ENCODE data around the gene ZNF181. TPM values are rescaled to one million over a fixed set of nuclear protein-coding genes. Genes with fewer than 3 reads are reported as not detected.

ZNF181 gene
- total and polyA plus RNA-seq, 12 donors, result 5.9 to 30.2 (median 16.7) TPM

GRCh38 chr19:34793565-34793964, 59.5 kb downstream of the ZNF181 start:
- no peaks in the 10 kb centered on the region for H3K36me3 ChIP-seq (replicated peaks in 1 of 2)
- no peak overlapping the region for H3K27ac ChIP-seq
- H3K9me3 ChIP-seq (replicated peaks in 1 of 3), result peaks cover 0 to 5% (median 0%) of the 10 kb centered on the region in 3 donors
- no peaks in the 10 kb centered on the region for H3K27me3 ChIP-seq
- no peak overlapping the region for H3K4me3 ChIP-seq
- intact Hi-C loops (cut with DNase I), result no loop called here
- no peak for TF ChIP-seq CTCF (IDR thresholded peaks at IDR 0.05)
- TF ChIP-seq POLR2A (IDR thresholded peaks at IDR 0.05), result no peak
- no peak for DNase-seq
- no peaks in the 10 kb centered on the region for H3K4me1 ChIP-seq (replicated peaks in 1 of 2)
- WGBS, 4 donors, result 49 to 71% (median 63%) methylated on average over 3 of the region's 3 CpGs

- TF ChIP-seq CTCF (IDR thresholded peaks at IDR 0.05), result no peak
- TF ChIP-seq POLR2A (IDR thresholded peaks at IDR 0.05), result no peak
- Histone ChIP-seq H3K4me3 (no peak overlapping the region), H3K4me1 (replicated peaks in 1 of 2) (no peaks in the 10 kb centered on the region), H3K27me3 (no peaks in the 10 kb centered on the region), H3K36me3 (replicated peaks in 1 of 2) (no peaks in the 10 kb centered on the region), H3K27ac (no peak overlapping the region), H3K9me3 (replicated peaks in 1 of 3) (no peaks in the 10 kb centered on the region)
- 72 to 76% (median 73%) methylated on average over 9 of the region's 9 CpGs for WGBS, 4 donors
- intact Hi-C loops (cut with DNase I), result no loop called here
- DNase-seq, result no peak
Observed at GRCh38 chr19:34794066-34794960, 60.3 kb downstream of the ZNF181 start.

Other genes starting within 250 kb of the ZNF181 start
- 1 to 10 TPM in 3 of 9 donors, under 1 TPM in 5, not detected in 1; 0.41 to 2.3 (median 0.90) TPM for gene SCGB2B2, start 57.1 kb upstream of the ZNF181 start, total RNA-seq
- under 1 TPM; 0.27 to 0.72 (median 0.62) TPM for gene SCGB2B2, start 57.1 kb upstream of the ZNF181 start, polyA plus RNA-seq
- 10 to 100 TPM; 12.7 to 67.3 (median 32.5) TPM for gene ZNF302, start 56.6 kb upstream of the ZNF181 start, total RNA-seq
- gene ZNF302, start 56.6 kb upstream of the ZNF181 start, polyA plus RNA-seq, result 10 to 100 TPM; 26.6 to 43.4 (median 42.8) TPM
- gene ZNF599, start 39.0 kb downstream of the ZNF181 start, total RNA-seq, result 10 to 100 TPM in 3 of 9 donors, 1 to 10 TPM in 6; 3.3 to 14.3 (median 7.9) TPM
- gene ZNF599, start 39.0 kb downstream of the ZNF181 start, polyA plus RNA-seq, result 1 to 10 TPM; 3.8 to 7.3 (median 5.3) TPM
- gene ZNF30, start 192.7 kb downstream of the ZNF181 start, total RNA-seq, result 1 to 10 TPM; 2.1 to 5.6 (median 3.6) TPM
- gene ZNF30, start 192.7 kb downstream of the ZNF181 start, polyA plus RNA-seq, result 1 to 10 TPM; 2.8 to 5.3 (median 3.6) TPM
- 1 to 10 TPM; 3.3 to 8.4 (median 6.8) TPM for gene ZNF792, start 230.0 kb downstream of the ZNF181 start, total RNA-seq
- gene ZNF792, start 230.0 kb downstream of the ZNF181 start, polyA plus RNA-seq, result 1 to 10 TPM in 1 of 3 donors, under 1 TPM in 2; 0.61 to 2.1 (median 0.97) TPM